GM18511 (cell line): ENCODE data around the gene PDE3B.

Experiments used
- ATAC-seq: cut with Tn5 transposase; IDR thresholded peaks from one replicate; pipeline ENCODE4 v1.9.1; 2021; ENCODE audit warnings: mild to moderate bottlenecking, moderate library complexity; ENCODE audit not compliant: unreplicated experiment

PDE3B gene

GRCh38 chr11:14907411-14908213 is 264.0 kb downstream of the PDE3B start:
- peak; percentile 52 for ATAC-seq

GRCh38 chr11:14908214-14908880 is 264.7 kb downstream of the PDE3B start:
- no peak for ATAC-seq

GRCh38 chr11:14914536-14914935 is 270.9 kb downstream of the PDE3B start:
- ATAC-seq = no peak

- ATAC-seq = no peak
Observed at GRCh38 chr11:14916403-14916802, 272.8 kb downstream of the PDE3B start.
